ENCODE data around the gene EIF4G2. TPM values are rescaled to one million over a fixed set of nuclear protein-coding genes. Genes with fewer than 3 reads are reported as not detected.

Gene EIF4G2
- total and polyA plus RNA-seq, 10 of the 15 experiments (the other 5 are each of a cell fraction or from before 2014, with no cell fraction given): 210 to 1,104 (median 713) TPM

DNA sequence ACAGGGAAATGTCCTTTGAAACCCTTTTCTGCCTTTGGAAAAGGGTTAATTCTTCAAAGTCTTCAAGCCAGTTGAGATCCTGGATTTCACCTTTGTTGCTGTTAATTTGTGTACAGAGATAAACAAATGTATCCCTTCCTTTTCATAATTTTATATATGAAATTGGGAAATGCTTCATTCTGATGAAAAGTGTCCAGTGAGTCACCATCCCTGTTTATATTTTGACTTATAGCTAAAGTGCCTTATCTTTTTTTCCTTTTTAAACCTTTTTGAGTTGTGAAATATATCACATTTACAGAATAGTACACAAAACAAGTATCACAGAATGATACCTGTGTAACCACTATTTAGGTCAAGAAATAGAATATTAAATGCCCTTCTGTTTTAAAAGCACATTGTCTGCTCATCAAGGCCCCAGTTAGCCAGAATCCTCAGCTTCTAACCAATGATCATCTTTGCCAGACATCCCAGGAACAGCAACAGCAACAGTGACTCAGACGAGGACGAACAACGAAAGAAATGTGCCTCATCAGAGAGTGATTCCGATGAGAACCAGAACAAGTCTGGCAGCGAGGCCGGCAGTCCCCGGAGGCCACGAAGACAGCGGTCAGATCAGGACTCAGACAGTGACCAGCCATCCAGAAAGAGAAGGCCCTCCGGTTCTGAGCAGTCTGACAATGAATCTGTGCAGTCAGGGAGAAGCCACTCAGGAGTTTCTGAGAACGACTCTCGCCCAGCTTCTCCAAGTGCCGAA is 30.3 kb downstream of the EIF4G2 start:
- no peak overlapping the region for H2AFZ ChIP-seq (ENCODE audit: control insufficient read depth, low read depth, low read length)
- no peaks in the 10 kb centered on the region for H3K79me2 ChIP-seq (ENCODE audit: control insufficient read depth, insufficient read depth, low read length)
- BruUV-seq (replicated peaks): no TSS peak
- FAIRE-seq: no peak
- H3K9me3 ChIP-seq (replicated peaks; ENCODE audit: control insufficient read depth, insufficient read depth, low read length): no peaks in the 10 kb centered on the region
- intact Hi-C loops (cut with micrococcal nuclease; ENCODE audit: unreplicated experiment) (no loop called here), in situ Hi-C loops (cut with MboI) (no loop called here)
- ATAC-seq: no peak
- ChIA-PET CTCF (interaction anchor here (2.6 kb wide), 1 partner anchor 11 kb away, joined by 8 read pairs; no protein-coding TSS in a partner anchor), POLR2A (no interaction called here), SMC1A (ENCODE audit: uncharacterized antibody, unreplicated experiment) (interaction anchor here (1.2 kb wide), 1 partner anchor 15 kb away, joined by 4 read pairs; no protein-coding TSS in a partner anchor), RAD21 (ENCODE audit: unreplicated experiment) (no interaction called here)
- no peak overlapping the region for H3K9ac ChIP-seq (ENCODE audit: control insufficient read depth, insufficient read depth, low read length)
- H3K4me3 ChIP-seq: no peak overlapping the region
- no peaks in the 10 kb centered on the region for H3K4me1 ChIP-seq (ENCODE audit: control insufficient read depth, insufficient read depth, low read length)
- no peak overlapping the region for H3K4me2 ChIP-seq (ENCODE audit: control insufficient read depth, insufficient read depth)
- WGBS (ENCODE audit: insufficient coverage, insufficient replicate concordance, low lambda C conversion rate, missing lambda C conversion rate): 68% methylated on average over 13 of the region's 13 CpGs
- H4K20me1 ChIP-seq (ENCODE audit: control insufficient read depth, insufficient read depth): 0 out of 2 replicates have a peak, but pooled peaks cover 2% of the 10 kb centered on the region
- DNase-seq (ENCODE audit: low read depth, low spot score): no peak
- H3K36me3 ChIP-seq (ENCODE audit: control insufficient read depth in 2 of 2, insufficient read depth in 2 of 2, low read length in 1 of 2): peaks cover 8 to 21% of the 10 kb centered on the region in 2 experiments
- no peaks in the 10 kb centered on the region for H3K27me3 ChIP-seq (replicated peaks in 1 of 2; ENCODE audit: control insufficient read depth in 2 of 2, insufficient read depth in 2 of 2, low read length in 1 of 2)
- no peak overlapping the region for H3K27ac ChIP-seq (ENCODE audit: control insufficient read depth, insufficient read depth)
- TF ChIP-seq, protein P1, sequence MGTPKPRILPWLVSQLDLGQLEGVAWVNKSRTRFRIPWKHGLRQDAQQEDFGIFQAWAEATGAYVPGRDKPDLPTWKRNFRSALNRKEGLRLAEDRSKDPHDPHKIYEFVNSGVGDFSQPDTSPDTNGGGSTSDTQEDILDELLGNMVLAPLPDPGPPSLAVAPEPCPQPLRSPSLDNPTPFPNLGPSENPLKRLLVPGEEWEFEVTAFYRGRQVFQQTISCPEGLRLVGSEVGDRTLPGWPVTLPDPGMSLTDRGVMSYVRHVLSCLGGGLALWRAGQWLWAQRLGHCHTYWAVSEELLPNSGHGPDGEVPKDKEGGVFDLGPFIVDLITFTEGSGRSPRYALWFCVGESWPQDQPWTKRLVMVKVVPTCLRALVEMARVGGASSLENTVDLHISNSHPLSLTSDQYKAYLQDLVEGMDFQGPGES (IDR thresholded peaks at IDR 0.05): no peak
- TF ChIP-seq SMARCA5 (IDR thresholded peaks at IDR 0.05): no peak
- TF ChIP-seq, protein P2, sequence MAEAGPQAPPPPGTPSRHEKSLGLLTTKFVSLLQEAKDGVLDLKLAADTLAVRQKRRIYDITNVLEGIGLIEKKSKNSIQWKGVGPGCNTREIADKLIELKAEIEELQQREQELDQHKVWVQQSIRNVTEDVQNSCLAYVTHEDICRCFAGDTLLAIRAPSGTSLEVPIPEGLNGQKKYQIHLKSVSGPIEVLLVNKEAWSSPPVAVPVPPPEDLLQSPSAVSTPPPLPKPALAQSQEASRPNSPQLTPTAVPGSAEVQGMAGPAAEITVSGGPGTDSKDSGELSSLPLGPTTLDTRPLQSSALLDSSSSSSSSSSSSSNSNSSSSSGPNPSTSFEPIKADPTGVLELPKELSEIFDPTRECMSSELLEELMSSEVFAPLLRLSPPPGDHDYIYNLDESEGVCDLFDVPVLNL (IDR thresholded peaks at IDR 0.05; ENCODE audit: low read depth, low read length): no peak
- TF ChIP-seq IKZF1 (conservative IDR thresholded peaks at IDR 0.05): no peak
- no peak for TF ChIP-seq TCF12 (IDR thresholded peaks at IDR 0.05; ENCODE audit: low read depth, low read length)
- no peak for TF ChIP-seq CHD1 (IDR thresholded peaks at IDR 0.05; ENCODE audit: low read depth, low read length)
- no peak for TF ChIP-seq MYC (IDR thresholded peaks at IDR 0.05; ENCODE audit: insufficient read depth, insufficient read length, insufficient replicate concordance, low read length, severe bottlenecking)
- TF ChIP-seq, protein P3, sequence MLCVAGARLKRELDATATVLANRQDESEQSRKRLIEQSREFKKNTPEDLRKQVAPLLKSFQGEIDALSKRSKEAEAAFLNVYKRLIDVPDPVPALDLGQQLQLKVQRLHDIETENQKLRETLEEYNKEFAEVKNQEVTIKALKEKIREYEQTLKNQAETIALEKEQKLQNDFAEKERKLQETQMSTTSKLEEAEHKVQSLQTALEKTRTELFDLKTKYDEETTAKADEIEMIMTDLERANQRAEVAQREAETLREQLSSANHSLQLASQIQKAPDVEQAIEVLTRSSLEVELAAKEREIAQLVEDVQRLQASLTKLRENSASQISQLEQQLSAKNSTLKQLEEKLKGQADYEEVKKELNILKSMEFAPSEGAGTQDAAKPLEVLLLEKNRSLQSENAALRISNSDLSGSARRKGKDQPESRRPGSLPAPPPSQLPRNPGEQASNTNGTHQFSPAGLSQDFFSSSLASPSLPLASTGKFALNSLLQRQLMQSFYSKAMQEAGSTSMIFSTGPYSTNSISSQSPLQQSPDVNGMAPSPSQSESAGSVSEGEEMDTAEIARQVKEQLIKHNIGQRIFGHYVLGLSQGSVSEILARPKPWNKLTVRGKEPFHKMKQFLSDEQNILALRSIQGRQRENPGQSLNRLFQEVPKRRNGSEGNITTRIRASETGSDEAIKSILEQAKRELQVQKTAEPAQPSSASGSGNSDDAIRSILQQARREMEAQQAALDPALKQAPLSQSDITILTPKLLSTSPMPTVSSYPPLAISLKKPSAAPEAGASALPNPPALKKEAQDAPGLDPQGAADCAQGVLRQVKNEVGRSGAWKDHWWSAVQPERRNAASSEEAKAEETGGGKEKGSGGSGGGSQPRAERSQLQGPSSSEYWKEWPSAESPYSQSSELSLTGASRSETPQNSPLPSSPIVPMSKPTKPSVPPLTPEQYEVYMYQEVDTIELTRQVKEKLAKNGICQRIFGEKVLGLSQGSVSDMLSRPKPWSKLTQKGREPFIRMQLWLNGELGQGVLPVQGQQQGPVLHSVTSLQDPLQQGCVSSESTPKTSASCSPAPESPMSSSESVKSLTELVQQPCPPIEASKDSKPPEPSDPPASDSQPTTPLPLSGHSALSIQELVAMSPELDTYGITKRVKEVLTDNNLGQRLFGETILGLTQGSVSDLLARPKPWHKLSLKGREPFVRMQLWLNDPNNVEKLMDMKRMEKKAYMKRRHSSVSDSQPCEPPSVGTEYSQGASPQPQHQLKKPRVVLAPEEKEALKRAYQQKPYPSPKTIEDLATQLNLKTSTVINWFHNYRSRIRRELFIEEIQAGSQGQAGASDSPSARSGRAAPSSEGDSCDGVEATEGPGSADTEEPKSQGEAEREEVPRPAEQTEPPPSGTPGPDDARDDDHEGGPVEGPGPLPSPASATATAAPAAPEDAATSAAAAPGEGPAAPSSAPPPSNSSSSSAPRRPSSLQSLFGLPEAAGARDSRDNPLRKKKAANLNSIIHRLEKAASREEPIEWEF (IDR thresholded peaks at IDR 0.05; ENCODE audit: insufficient replicate concordance, low read depth, low read length): no peak
- TF ChIP-seq, protein P4, sequence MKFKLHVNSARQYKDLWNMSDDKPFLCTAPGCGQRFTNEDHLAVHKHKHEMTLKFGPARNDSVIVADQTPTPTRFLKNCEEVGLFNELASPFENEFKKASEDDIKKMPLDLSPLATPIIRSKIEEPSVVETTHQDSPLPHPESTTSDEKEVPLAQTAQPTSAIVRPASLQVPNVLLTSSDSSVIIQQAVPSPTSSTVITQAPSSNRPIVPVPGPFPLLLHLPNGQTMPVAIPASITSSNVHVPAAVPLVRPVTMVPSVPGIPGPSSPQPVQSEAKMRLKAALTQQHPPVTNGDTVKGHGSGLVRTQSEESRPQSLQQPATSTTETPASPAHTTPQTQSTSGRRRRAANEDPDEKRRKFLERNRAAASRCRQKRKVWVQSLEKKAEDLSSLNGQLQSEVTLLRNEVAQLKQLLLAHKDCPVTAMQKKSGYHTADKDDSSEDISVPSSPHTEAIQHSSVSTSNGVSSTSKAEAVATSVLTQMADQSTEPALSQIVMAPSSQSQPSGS (IDR thresholded peaks at IDR 0.05; ENCODE audit: low read length): no peak
- no peak for TF ChIP-seq IKZF2 (IDR thresholded peaks at IDR 0.05)
- TF ChIP-seq CREM (IDR thresholded peaks at IDR 0.05; ENCODE audit: low read depth): no peak
- TF ChIP-seq NFIC (IDR thresholded peaks at IDR 0.05; ENCODE audit: low read depth, low read length): no peak

Data from GM12878 (cell line).